ENCODE data around the gene AMOT. TPM values are rescaled to one million over a fixed set of nuclear protein-coding genes. Genes with fewer than 3 reads are reported as not detected.

AMOT gene
- total and polyA plus RNA-seq, 2 of the 4 experiments (the other 2 are of a cell fraction): 4.7 to 9.1 TPM

- Histone ChIP-seq H3K36me3 (ENCODE audit: control insufficient read depth, insufficient read depth, low read length) (no peaks in the 10 kb centered on the region), H3K27me3 (ENCODE audit: control insufficient read depth, insufficient read depth, low read length) (peaks cover 8% of the 10 kb centered on the region), H3K9me1 (ENCODE audit: insufficient read depth, low read length) (no peaks in the 10 kb centered on the region), H3K79me1 (ENCODE audit: low read depth in 1 of 2, low read length in 2 of 2) (no peaks in the 10 kb centered on the region), H4K91ac (ENCODE audit: insufficient read depth, low read depth, low read length) (no peak overlapping the region), H4K8ac (ENCODE audit: low read depth in 2 of 2, low read length in 2 of 2) (no peak overlapping the region), H3K4me1 (ENCODE audit: control insufficient read depth, insufficient read depth, low read length) (no peaks in the 10 kb centered on the region), H3K23ac (ENCODE audit: low read depth, low read length) (no peak overlapping the region), H3K4me2 (ENCODE audit: low read depth, low read length) (no peak overlapping the region), H3K9ac (ENCODE audit: low read depth, low read length) (no peak overlapping the region), H3K18ac (ENCODE audit: low read depth, low read length) (no peak overlapping the region), H3K4ac (ENCODE audit: low read depth, low read length) (no peak overlapping the region), H2BK15ac (ENCODE audit: low read depth, low read length) (no peak overlapping the region), H4K5ac (ENCODE audit: low read depth, low read length) (no peak overlapping the region), H3K27ac (ENCODE audit: insufficient read depth, low read length) (no peak overlapping the region), H2AFZ (replicated peaks; ENCODE audit: low read length, poor library complexity) (no peak overlapping the region), H4K20me1 (ENCODE audit: insufficient read depth, low read length) (no peaks in the 10 kb centered on the region), H3K4me3 (ENCODE audit: insufficient read depth, low read depth, low read length) (no peak overlapping the region), H3K9me3 (ENCODE audit: control insufficient read depth, insufficient read depth, low read length) (no peaks in the 10 kb centered on the region), H2AK5ac (ENCODE audit: low read depth, low read length) (no peak overlapping the region), H2AK9ac (replicated peaks; ENCODE audit: low read depth, low read length, poor library complexity) (no peak overlapping the region), H2BK5ac (ENCODE audit: low read depth, low read length, poor library complexity, severe bottlenecking) (no peak overlapping the region), H2BK20ac (ENCODE audit: low read depth, low read length) (no peak overlapping the region), H3K14ac (replicated peaks; ENCODE audit: low read depth, low read length) (no peak overlapping the region), H3K56ac (ENCODE audit: extremely low read depth, insufficient read depth, low read length) (no peak overlapping the region), H2BK120ac (ENCODE audit: low read depth, low read length) (no peak overlapping the region)
- in situ Hi-C loops (cut with MboI; ENCODE audit: low sequenced_read_pairs) (no loop called here), dilution Hi-C loops (cut with HindIII; ENCODE audit: low sequenced_read_pairs, unreplicated experiment) (no loop called here), intact Hi-C loops (cut with micrococcal nuclease) (loop anchor here (10.0 kb wide), 1 partner anchor 224 kb away; no protein-coding TSS in a partner anchor)
- peak; percentile 41 for DNase-seq
- BruUV-seq (replicated peaks): no TSS peak
- CTCF ChIA-PET: no interaction called here
- TF ChIP-seq, protein P1, sequence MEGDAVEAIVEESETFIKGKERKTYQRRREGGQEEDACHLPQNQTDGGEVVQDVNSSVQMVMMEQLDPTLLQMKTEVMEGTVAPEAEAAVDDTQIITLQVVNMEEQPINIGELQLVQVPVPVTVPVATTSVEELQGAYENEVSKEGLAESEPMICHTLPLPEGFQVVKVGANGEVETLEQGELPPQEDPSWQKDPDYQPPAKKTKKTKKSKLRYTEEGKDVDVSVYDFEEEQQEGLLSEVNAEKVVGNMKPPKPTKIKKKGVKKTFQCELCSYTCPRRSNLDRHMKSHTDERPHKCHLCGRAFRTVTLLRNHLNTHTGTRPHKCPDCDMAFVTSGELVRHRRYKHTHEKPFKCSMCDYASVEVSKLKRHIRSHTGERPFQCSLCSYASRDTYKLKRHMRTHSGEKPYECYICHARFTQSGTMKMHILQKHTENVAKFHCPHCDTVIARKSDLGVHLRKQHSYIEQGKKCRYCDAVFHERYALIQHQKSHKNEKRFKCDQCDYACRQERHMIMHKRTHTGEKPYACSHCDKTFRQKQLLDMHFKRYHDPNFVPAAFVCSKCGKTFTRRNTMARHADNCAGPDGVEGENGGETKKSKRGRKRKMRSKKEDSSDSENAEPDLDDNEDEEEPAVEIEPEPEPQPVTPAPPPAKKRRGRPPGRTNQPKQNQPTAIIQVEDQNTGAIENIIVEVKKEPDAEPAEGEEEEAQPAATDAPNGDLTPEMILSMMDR (conservative IDR thresholded peaks at IDR 0.05; ENCODE audit: low read depth, low read length): no peak
- TF ChIP-seq SMC3 (IDR thresholded peaks at IDR 0.05; ENCODE audit: low read depth, low read length): no peak
- no peak for TF ChIP-seq FOS (IDR thresholded peaks at IDR 0.05; ENCODE audit: low read depth, low read length)
- no peak for TF ChIP-seq RAD21 (IDR thresholded peaks at IDR 0.05; ENCODE audit: low read length)
- TF ChIP-seq MAFK (IDR thresholded peaks at IDR 0.05; ENCODE audit: low read depth, low read length): no peak
- TF ChIP-seq MXI1 (IDR thresholded peaks at IDR 0.05; ENCODE audit: borderline replicate concordance, low read depth, low read length): no peak
- POLR2A ChIA-PET (ENCODE audit: unreplicated experiment): no interaction called here
- 67% methylated on average over 2 of the region's 5 CpGs; no CpG with 5 or more reads in 1 of the 2 experiments for WGBS, 2 experiments (ENCODE audit: extremely low coverage in 2 of 2, insufficient read length in 1 of 2)
- ATAC-seq (ENCODE audit: low read depth): no peak
Measured at GRCh38 chrX:112738347-112739033, 102.1 kb downstream of the AMOT start.
